CD8-positive, alpha-beta memory T cell (primary cell): Measurements from ENCODE around the gene REPIN1. TPM values are rescaled to one million over a fixed set of nuclear protein-coding genes. Genes with fewer than 3 reads are reported as not detected.
A peak's percentile ranks its signal among the peaks of the same experiment; 100 is the strongest.

Source experiments
- CTCF ChIA-PET: fragments of 350-600 bp; sonication (Branson Sonifier 250); formaldehyde crosslinking; loops from one replicate; lab custom pipeline; 2021; ENCODE audit warnings: antibody characterized with exemption; lab: Charles Lee
- POLR2A ChIA-PET: fragments of 350-600 bp; sonication (Branson Sonifier 250); formaldehyde crosslinking; loops from one replicate; lab custom pipeline; 2021; ENCODE audit warnings: antibody characterized with exemption; lab: Charles Lee
- DNase-seq, 5 donors: peaks; one replicate each; pipeline versions ENCODE4 v3.0.0 to v3.0.0-alpha.2; 2020 to 2022; ENCODE audit warnings: mixed read lengths in 1 of 5
- H3K27ac ChIP-seq: one replicate; pipeline ENCODE4 v1.7.0; 2013; ENCODE audit warnings: low read depth, mild to moderate bottlenecking, low read length, moderate library complexity
- H3K27me3 ChIP-seq: 2 replicates; pipeline ENCODE4 v1.7.0; 2013; ENCODE audit warnings: low read length, mild to moderate bottlenecking; ENCODE audit not compliant: insufficient read depth, poor library complexity, severe bottlenecking
- H3K36me3 ChIP-seq: 2 replicates; pipeline ENCODE4 v1.7.0; 2013; ENCODE audit warnings: mild to moderate bottlenecking, low read length, moderate library complexity; ENCODE audit not compliant: insufficient read depth
- H3K4me1 ChIP-seq: 2 replicates; pipeline ENCODE4 v1.7.0; 2013; ENCODE audit warnings: mild to moderate bottlenecking, low read length, moderate library complexity; ENCODE audit not compliant: insufficient read depth
- H3K4me3 ChIP-seq: 2 replicates; pipeline ENCODE4 v1.7.0; 2013; ENCODE audit warnings: mild to moderate bottlenecking, low read length
- H3K9me3 ChIP-seq: 2 replicates; pipeline ENCODE4 v1.7.0; 2013; ENCODE audit warnings: mild to moderate bottlenecking, low read length
- H3K27ac Mint-ChIP-seq, 8 donors: one replicate each; pipeline ENCODE4 v1.8.0; 2020 to 2021; ENCODE audit warnings: mixed read lengths in 8 of 8, mild to moderate bottlenecking in 6 of 8, inconsistent platforms in 3 of 8, moderate library complexity in 3 of 8
- H3K27me3 Mint-ChIP-seq, 2 donors: one replicate each; pipeline ENCODE4 v1.8.0; 2020 to 2021; ENCODE audit warnings: mixed read lengths in 2 of 2, mild to moderate bottlenecking in 1 of 2, moderate library complexity in 1 of 2
- H3K36me3 Mint-ChIP-seq, 3 donors: one replicate each; pipeline ENCODE4 v1.8.0; 2020 to 2021; ENCODE audit warnings: mixed read lengths in 3 of 3, inconsistent platforms in 1 of 3, mild to moderate bottlenecking in 1 of 3
- H3K4me1 Mint-ChIP-seq, 3 donors: one replicate each; pipeline ENCODE4 v1.8.0; 2020 to 2021; ENCODE audit warnings: mixed read lengths in 3 of 3, inconsistent platforms in 1 of 3, mild to moderate bottlenecking in 1 of 3
- H3K4me3 Mint-ChIP-seq, 7 donors: one replicate each; pipeline ENCODE4 v1.8.0; 2020 to 2021; ENCODE audit warnings: mixed read lengths in 7 of 7, mild to moderate bottlenecking in 6 of 7, moderate library complexity in 4 of 7, inconsistent platforms in 2 of 7
- H3K9me3 Mint-ChIP-seq, 5 donors: one replicate each; pipeline ENCODE4 v1.8.0; 2020 to 2022; ENCODE audit warnings: mixed read lengths in 5 of 5, mild to moderate bottlenecking in 3 of 5, moderate library complexity in 2 of 5, inconsistent platforms in 1 of 5
- polyA plus RNA-seq: library from polyadenylated mRNA; unstranded; fragments of 300-500 nt; fragmentation: Illumina TruSeq; gene quantifications from one replicate; pipeline ENCODE4 v1.2.3, GENCODE V29; 2021
- total RNA-seq, 2 experiments: library from RNA; stranded (reverse); gene quantifications; one replicate each; pipeline ENCODE4 v1.2.3, GENCODE V29; 2021

REPIN1 gene
- total and polyA plus RNA-seq, 3 experiments from 2014 or later = 57.0 to 60.8 (median 58.2) TPM

GRCh38 chr7:150398108-150398964 is 29.7 kb downstream of the REPIN1 start:
- ChIA-PET POLR2A (no interaction called here), CTCF (no interaction called here)
- no peak for DNase-seq
- H3K4me1 Mint-ChIP-seq = peaks cover 2 to 14% (median 6%) of the 10 kb centered on the region in 3 donors
- no peaks in the 10 kb centered on the region for H3K27me3 ChIP-seq
- no peak overlapping the region for H3K4me3 ChIP-seq
- no peak overlapping the region for H3K27ac ChIP-seq
- H3K36me3 Mint-ChIP-seq = peaks cover 0 to 16% (median 2%) of the 10 kb centered on the region in 3 donors
- no peaks in the 10 kb centered on the region for H3K36me3 ChIP-seq
- H3K9me3 ChIP-seq = no peaks in the 10 kb centered on the region
- H3K27me3 Mint-ChIP-seq = no peaks in the 10 kb centered on the region
- H3K27ac Mint-ChIP-seq = peak overlapping the region in 1 of 8 donors; percentile 77
- no peaks in the 10 kb centered on the region for H3K9me3 Mint-ChIP-seq
- H3K4me1 ChIP-seq = peaks cover under 1% of the 10 kb centered on the region
- H3K4me3 Mint-ChIP-seq = no peak overlapping the region

- Mint-ChIP-seq H3K27me3 (no peaks in the 10 kb centered on the region), H3K4me3 (no peak overlapping the region), H3K27ac (peak overlapping the region in 1 of 8 donors; percentile 76), H3K4me1 (peaks cover 2 to 20% (median 12%) of the 10 kb centered on the region in 3 donors), H3K9me3 (no peaks in the 10 kb centered on the region), H3K36me3 (peaks cover 0 to 16% (median 2%) of the 10 kb centered on the region in 3 donors)
- Histone ChIP-seq H3K4me1 (peaks cover 7% of the 10 kb centered on the region), H3K4me3 (no peak overlapping the region), H3K27me3 (no peaks in the 10 kb centered on the region), H3K36me3 (no peaks in the 10 kb centered on the region), H3K27ac (no peak overlapping the region), H3K9me3 (no peaks in the 10 kb centered on the region)
- CTCF ChIA-PET = no interaction called here
- POLR2A ChIA-PET = no interaction called here
- no peak for DNase-seq
These were observed 30.3 kb downstream of the REPIN1 start for GRCh38 chr7:150398965-150399320.

GRCh38 chr7:150399421-150400007 is 30.9 kb downstream of the REPIN1 start:
- Histone ChIP-seq H3K4me3 (no peak overlapping the region), H3K36me3 (no peaks in the 10 kb centered on the region), H3K27ac (no peak overlapping the region), H3K9me3 (no peaks in the 10 kb centered on the region), H3K4me1 (peaks cover 12% of the 10 kb centered on the region), H3K27me3 (no peaks in the 10 kb centered on the region)
- ChIA-PET CTCF (no interaction called here), POLR2A (interaction anchor here (0.6 kb wide), 1 partner anchor 45 kb away, joined by 4 read pairs; no protein-coding TSS in a partner anchor)
- H3K9me3 Mint-ChIP-seq = no peaks in the 10 kb centered on the region
- H3K4me3 Mint-ChIP-seq = no peak overlapping the region
- H3K4me1 Mint-ChIP-seq = peaks cover 8 to 25% (median 18%) of the 10 kb centered on the region in 3 donors
- peaks cover 0 to 16% (median 2%) of the 10 kb centered on the region in 3 donors for H3K36me3 Mint-ChIP-seq
- no peaks in the 10 kb centered on the region for H3K27me3 Mint-ChIP-seq
- H3K27ac Mint-ChIP-seq = no peak overlapping the region
- no peak for DNase-seq

- H3K4me3 ChIP-seq = no peak overlapping the region
- Mint-ChIP-seq H3K9me3 (no peaks in the 10 kb centered on the region), H3K27ac (peak overlapping the region in 2 of 8 donors; percentile 17 to 73), H3K36me3 (peaks cover 0 to 17% (median 2%) of the 10 kb centered on the region in 3 donors), H3K4me3 (peak overlapping the region in 2 of 7 donors; percentile 51 to 59), H3K4me1 (peaks cover 9 to 21% (median 20%) of the 10 kb centered on the region in 3 donors), H3K27me3 (no peaks in the 10 kb centered on the region)
- CTCF ChIA-PET = interaction anchor here (0.6 kb wide), 1 partner anchor 340 kb away, joined by 3 read pairs; no protein-coding TSS in a partner anchor
- no peaks in the 10 kb centered on the region for H3K9me3 ChIP-seq
- H3K27me3 ChIP-seq = no peaks in the 10 kb centered on the region
- DNase-seq = no peak
- peaks cover 14% of the 10 kb centered on the region for H3K4me1 ChIP-seq
- H3K36me3 ChIP-seq = no peaks in the 10 kb centered on the region
- POLR2A ChIA-PET = interaction anchor here (0.6 to 0.7 kb wide), 2 partner anchors 10 to 45 kb away, joined by 3 to 4 read pairs; no protein-coding TSS in a partner anchor
- H3K27ac ChIP-seq = no peak overlapping the region
These were observed 31.6 kb downstream of the REPIN1 start for GRCh38 chr7:150400008-150400787.

- H3K9me3 ChIP-seq = no peaks in the 10 kb centered on the region
- POLR2A ChIA-PET = interaction anchor here (0.7 kb wide), 1 partner anchor 11 kb away, joined by 3 read pairs; no protein-coding TSS in a partner anchor
- no peak overlapping the region for H3K27ac ChIP-seq
- no peaks in the 10 kb centered on the region for H3K9me3 Mint-ChIP-seq
- H3K4me3 ChIP-seq = no peak overlapping the region
- no peaks in the 10 kb centered on the region for H3K36me3 ChIP-seq
- peaks cover 13 to 24% (median 22%) of the 10 kb centered on the region in 3 donors for H3K4me1 Mint-ChIP-seq
- no peak for DNase-seq
- H3K4me1 ChIP-seq = peaks cover 16% of the 10 kb centered on the region
- peaks cover 0 to 22% (median 2%) of the 10 kb centered on the region in 3 donors for H3K36me3 Mint-ChIP-seq
- H3K4me3 Mint-ChIP-seq = peak overlapping the region in 2 of 7 donors; percentile 51 to 59
- H3K27me3 Mint-ChIP-seq = no peaks in the 10 kb centered on the region
- CTCF ChIA-PET = interaction anchor here (0.7 kb wide), 1 partner anchor 723 kb away, joined by 3 read pairs; no protein-coding TSS in a partner anchor
- peak overlapping the region in 4 of 8 donors; percentile 17 to 73 (median 36) for H3K27ac Mint-ChIP-seq
- H3K27me3 ChIP-seq = no peaks in the 10 kb centered on the region
These were observed 32.3 kb downstream of the REPIN1 start for GRCh38 chr7:150400788-150401423.

- peaks cover 21% of the 10 kb centered on the region for H3K4me1 ChIP-seq
- no peak overlapping the region for H3K4me3 ChIP-seq
- no peaks in the 10 kb centered on the region for H3K36me3 ChIP-seq
- DNase-seq = no peak
- no peaks in the 10 kb centered on the region for H3K9me3 ChIP-seq
- Mint-ChIP-seq H3K4me3 (peak overlapping the region in 1 of 7 donors; percentile 51), H3K27ac (peak overlapping the region in 3 of 8 donors; percentile 30 to 73 (median 43)), H3K36me3 (peaks cover 0 to 19% (median 0%) of the 10 kb centered on the region in 3 donors), H3K4me1 (peaks cover 18 to 29% (median 27%) of the 10 kb centered on the region in 3 donors), H3K9me3 (no peaks in the 10 kb centered on the region), H3K27me3 (no peaks in the 10 kb centered on the region)
- ChIA-PET CTCF (interaction anchor here (0.7 to 1.2 kb wide), 2 partner anchors 17 to 722 kb away, joined by 3 read pairs; no protein-coding TSS in a partner anchor), POLR2A (no interaction called here)
- no peaks in the 10 kb centered on the region for H3K27me3 ChIP-seq
- H3K27ac ChIP-seq = no peak overlapping the region
These were observed 32.8 kb downstream of the REPIN1 start for GRCh38 chr7:150401424-150401790.
